ENCODE measurements around the gene FYN.

The FYN gene

GRCh38 chr6:111676383-111676782 is 196.9 kb downstream of the FYN start:
- DNase-seq: no peak

DNA sequence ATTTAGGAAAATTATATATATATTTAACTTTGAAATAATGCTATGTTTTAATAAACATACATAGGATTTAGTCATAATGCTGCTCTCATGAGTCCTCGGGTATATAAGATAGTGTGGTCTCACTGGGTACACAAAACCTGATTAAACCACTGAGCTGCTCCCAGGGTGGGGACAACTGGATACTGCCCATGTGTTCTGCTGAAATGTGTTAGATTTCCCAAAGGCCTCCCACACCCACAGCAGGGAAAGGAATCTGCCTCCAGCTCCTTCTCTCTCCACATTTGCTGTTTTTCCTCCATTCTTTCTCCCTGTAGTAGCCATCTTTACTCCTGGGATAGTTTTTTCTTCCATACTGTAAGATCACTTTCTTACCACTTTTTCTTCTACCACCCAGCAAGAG is 198.4 kb downstream of the FYN start:
- DNase-seq: no peak

- DNase-seq: no peak
Observed at GRCh38 chr6:111674413-111674812, 198.8 kb downstream of the FYN start.

DNA sequence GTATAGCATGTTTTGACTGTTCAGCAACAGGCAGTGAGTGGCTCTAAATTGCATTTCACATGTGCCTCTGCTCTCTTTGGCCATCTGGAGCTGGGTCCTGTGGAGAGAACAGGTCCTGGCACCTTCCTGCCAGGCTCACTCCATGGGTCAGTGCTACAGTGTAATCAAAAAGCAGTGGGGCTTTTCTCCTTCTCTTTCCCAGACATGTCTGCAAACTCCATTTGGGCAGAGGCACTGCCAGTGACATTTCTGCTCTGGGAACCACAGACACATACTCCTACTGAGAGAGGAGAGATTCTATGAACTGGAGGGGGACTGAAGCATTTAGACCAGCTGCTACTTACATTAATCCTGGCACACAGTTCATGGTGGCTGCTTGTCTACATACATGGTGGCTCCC is 199.3 kb downstream of the FYN start:
- no peak for DNase-seq

DNA sequence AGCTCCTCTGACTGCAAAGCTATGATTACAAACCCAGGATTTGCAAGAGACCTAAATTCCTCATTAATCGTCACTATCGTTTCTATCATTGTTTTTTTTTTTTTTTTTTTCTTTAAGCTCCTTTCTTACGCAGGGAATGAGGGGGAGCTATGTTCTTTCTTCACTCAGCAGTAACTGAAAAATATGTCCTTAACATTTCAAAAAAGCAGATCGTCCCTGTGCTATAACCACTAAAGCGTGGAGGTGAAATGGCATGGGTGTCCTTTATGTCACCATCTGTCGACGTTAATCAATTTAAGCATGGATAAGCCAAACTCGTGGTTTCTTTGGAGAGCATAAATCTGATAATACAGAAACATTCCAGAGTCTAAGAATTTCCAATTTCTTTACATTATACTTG is 199.7 kb downstream of the FYN start:
- DNase-seq: no peak

- DNase-seq: no peak
Observed at GRCh38 chr6:111672761-111673450, 200.3 kb downstream of the FYN start.

DNA sequence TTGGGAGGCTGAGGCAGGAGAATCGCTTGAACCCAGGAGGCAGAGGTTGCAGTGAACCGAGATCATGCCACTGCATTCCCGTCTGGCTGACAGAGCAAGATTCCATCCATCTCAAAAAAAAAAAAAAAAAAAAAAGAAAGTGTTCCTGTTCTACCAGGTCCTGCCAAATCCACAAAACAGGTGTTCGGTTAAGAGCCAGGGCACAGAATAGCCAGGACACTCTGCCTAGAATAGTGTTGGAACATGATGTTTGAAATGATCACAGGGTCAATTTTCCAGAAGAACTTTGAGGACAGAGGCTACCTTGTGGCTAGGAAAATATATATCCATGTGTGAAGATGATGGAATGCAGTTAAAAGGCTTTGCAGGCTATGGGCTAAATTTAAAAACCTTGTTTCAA is 203.9 kb downstream of the FYN start:
- no peak for DNase-seq

DNA sequence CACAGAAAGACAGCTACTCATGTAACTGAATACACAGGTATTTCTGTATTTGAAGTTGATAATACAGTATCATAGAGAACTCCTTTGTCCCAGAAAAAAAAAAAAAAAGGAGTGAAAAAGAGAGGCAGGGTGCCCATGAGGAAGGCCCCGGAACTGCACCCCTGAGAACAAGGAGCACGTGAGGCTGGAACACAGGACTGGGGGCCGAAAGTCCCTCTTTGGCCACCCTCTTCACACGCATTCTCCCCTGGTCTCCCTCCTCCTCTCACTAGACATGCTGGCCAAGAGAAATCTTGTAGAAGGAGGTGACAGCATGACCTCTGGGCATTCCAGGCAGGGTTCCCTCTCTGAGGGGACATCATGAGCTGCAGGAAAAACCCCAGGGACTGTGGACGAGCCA is 204.8 kb downstream of the FYN start:
- DNase-seq: no peak

GRCh38 chr6:111667931-111668330 is 205.3 kb downstream of the FYN start:
- DNase-seq: peak; percentile 20

DNA sequence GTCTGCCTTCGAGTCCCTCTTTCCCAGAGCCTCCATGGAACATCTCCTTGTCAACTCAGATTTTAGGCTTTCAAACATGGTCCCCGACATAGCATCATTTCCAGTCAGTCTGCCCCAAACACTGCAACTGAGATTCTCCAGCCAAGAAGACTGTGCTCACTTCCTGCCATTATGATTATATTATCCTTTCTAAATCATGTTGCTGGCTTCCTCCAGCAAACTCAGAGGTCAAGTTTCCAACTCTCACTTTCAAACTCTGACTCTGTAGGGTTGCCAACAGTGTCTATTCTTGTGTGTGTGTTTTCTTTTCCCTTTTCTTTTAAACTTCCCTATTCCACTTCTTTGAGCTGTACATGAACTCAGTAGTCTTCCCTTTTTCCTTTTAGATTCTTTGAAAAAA is 206.4 kb downstream of the FYN start:
- DNase-seq: no peak

DNA sequence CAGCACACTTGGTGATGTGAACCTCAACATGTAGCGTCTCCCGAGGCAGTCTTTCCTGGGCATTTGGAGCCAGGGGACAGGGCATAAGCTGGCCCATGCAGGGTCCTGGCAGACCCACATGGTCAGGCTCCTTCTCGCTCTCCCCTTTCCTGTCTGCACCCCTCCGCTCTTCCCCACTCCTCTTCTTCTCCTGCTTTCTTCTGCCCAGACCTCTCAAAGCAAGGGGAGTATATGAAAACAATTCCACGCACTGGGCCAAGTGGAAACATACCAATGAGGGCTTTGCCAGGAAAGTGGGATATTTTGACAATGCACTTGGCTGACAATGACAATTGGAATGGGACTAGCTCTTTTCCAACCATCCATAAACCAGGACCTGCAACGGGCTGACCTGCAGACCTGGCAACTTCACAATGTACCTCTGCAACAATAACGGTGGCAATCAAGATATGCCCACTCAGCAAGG is 208.7 kb downstream of the FYN start:
- DNase-seq: no peak

DNA sequence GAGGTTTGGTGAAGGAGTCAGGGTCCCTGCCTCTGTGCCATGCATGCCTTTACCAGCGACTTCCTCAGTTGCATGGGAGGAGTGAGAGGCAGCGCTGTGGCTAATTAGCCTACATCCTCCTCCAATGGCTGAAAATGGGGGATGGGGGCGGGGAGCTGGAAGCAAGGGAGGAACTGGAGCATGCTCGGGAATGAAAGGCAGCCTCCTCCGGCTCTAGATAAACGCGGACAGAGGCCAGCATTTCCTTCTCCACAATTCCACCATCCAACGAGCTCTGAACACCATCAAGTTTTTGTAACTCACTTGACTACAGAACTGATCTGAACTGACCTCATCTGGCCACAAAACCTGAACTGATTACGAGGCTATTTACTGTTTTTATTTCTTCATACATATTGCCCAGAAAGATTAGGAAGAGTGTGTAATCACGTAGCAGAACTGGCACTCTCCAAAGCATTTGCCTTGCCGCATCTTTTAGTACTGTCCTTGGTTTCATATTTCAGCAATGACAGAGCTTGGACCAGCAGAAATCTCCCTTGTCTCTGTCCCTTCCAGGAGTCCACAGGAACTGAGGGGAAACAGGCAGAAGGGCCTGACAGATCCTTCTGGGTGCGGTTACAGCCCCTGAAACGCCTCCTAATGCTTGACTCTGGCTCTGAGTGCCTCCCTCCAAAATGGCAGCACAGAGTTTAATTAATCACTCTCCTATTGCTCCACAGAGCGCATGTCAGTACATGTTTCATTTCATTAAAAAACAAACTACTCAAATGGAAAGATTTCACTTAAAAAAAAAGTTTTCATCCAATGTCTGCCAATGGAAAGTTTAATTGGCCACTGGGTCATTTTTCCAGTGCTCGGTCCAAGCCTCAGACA is 209.3 kb downstream of the FYN start:
- DNase-seq: peak; percentile 33

GRCh38 chr6:111662794-111663593 is 210.3 kb downstream of the FYN start:
- no peak for DNase-seq

DNA sequence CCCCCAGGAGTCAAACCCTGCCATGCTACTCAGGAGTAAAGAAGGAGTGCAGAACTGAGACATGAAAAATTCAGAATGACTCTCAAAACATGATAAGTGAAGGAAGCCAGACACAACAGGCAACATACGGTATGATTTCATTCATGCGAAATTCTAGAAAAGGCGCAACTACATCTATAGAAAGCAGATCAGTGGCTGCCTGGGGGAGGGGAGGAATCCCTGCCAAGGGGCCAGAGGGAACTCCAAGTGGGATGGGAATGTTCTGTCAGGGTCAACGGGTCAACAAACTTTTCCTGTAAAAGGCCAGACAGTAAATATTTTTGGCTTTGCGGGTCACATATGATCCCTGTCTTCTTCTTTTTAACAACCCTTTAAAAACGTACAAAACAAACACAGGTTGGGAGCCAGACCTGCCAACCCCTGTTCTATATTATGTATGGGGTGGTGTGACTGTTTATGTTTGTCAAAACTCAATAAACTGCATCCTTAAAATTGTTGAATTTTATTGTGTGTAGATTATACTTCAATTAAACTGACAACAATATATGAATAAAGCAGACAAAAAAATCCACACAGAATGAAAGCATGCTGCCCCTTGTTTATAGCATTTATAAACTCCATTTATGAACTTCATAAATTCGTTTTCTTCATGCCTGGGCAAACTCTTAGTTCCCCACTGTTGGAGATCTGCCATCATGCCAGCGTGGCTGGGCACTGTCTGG is 211.0 kb downstream of the FYN start:
- no peak for DNase-seq

GRCh38 chr6:111661541-111662061 is 211.7 kb downstream of the FYN start:
- DNase-seq: peak; percentile 56

DNA sequence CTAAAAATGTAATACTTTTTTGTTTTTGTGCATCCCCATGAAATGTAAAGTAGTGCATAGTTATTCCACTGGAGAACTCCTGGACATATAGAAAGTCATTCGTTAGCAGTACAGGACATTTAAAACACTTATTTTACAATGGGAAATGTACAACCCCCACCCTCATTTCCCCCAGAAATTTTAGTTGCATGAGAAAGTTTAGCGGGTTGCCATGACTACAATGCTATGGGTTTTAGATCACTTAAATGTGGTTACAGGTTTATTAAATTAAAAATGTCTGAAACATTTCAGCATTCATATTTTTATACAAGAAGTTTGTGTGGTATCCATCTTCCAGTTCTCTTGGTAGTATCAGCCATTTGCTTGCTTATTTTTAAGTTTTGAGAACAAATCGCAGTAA is 212.7 kb downstream of the FYN start:
- no peak for DNase-seq

GRCh38 chr6:111658462-111659154 is 214.6 kb downstream of the FYN start:
- no peak for DNase-seq

DNA sequence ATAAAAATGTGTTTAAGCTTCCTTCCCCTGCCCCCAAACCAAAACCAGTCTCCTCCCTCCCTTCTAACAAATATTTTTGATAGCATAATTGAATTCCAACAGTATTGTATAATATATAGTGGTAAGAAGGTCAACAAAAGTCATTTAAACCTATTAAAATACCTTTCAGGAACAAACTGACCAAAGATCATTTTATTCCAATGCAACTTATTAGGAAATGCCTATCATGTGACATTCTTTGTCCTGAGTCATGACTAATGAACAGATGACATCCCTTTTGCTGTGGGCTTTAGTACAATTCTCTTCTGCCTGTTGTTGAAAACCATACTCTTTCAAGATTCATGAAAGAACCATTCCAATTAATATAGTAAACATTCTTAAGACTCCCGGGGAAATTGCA is 216.1 kb downstream of the FYN start:
- no peak for DNase-seq

GRCh38 chr6:111653979-111654378 is 219.3 kb downstream of the FYN start:
- DNase-seq: peak; percentile 61

- DNase-seq: peak; percentile 43
Observed at GRCh38 chr6:111653434-111653833, 219.8 kb downstream of the FYN start.

DNA sequence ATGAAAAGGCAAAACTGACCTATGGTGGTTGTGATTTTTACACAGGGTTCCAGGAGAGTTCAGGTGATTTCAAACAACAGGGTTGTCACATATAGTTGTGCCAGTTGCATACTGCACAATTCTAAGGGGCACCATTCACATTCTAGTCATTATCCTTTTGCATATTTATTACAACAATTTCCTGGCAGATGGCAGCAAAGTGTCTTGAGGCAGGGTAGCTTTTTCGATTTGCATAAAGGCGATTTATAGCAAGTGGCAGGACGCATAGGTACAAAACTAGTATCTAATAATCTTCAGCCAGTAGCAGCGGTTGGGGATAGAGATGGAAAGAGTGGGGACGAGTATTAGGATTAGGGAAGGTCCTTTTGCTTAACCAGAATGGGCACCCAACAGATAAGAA is 221.1 kb downstream of the FYN start:
- DNase-seq: no peak
